ENCODE measurements around the gene SH3BP4.

GRCh38 chr2:235077046-235077445 lies 125.2 kb downstream of the SH3BP4 start:
- TF ChIP-seq CTCF (conservative IDR thresholded peaks at IDR 0.05; ENCODE audit: low read depth, low read length), result no peak
- TF ChIP-seq EZH2 (IDR thresholded peaks at IDR 0.05; ENCODE audit: borderline replicate concordance, low read depth, low read length, poor library complexity, severe bottlenecking), result no peak
